HG03097 (cell line): Measurements from ENCODE around the gene ACOT12.
A peak's percentile ranks its signal among the peaks of the same experiment; 100 is the strongest.
"Not testable (repeated sequence)": the region's sequence is repeated elsewhere in the genome, so short reads cannot be mapped to it uniquely, and the experiment has no call there.

Source experiments
- ATAC-seq: cut with Tn5 transposase; IDR thresholded peaks from one replicate; pipeline ENCODE4 v1.9.1; 2021; ENCODE audit not compliant: unreplicated experiment, low FRiP score

Gene ACOT12

DNA sequence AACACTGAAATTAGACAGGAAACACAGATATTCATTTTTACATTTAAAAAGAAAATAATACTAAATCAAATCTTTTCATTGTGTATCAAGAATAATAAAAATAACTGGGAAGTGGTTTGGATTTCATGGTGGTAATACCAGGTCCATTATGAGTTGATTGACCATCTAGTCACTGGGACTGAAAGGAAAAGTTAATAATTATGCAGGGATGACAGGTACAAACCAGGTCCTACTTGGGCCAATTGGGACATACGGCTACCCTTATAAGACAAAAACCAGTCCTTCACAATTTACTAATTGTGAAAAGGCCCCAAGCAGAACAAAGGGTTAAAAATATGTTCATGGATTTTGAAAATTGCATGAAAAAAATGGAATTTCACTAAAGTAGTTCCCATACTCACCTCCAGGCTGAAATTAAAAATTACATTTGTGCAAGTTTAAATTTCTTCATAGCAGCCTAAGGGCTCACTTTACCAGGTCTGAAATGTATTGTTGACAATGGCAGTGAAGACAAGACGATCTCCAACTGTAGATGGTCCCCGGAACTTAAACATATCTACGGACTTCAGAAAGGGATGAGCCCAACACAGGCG is 48.4 kb downstream of the ACOT12 start:
- ATAC-seq: no peak

- no peak for ATAC-seq
Measured at GRCh38 chr5:81344736-81345135, 49.2 kb downstream of the ACOT12 start.

DNA sequence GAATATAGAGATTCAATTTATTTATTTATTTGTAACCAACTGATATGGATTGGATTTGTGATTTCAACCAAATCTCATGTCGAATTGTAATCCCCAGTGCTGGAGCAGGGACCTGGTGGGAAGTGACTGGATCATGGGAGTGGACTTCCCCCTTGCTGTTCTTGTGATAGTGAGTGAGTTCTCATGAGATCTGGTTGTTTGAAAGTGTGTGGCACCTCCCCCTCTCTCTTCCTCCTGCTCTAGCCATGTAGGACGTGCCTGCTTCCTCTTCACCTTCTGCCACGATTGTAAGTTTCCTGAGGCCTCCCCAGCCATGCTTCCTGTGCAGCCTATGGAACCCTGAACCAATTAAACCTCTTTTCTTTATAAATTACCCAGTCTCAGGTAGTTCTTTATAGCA is 55.7 kb downstream of the ACOT12 start:
- not testable (repeated sequence) for ATAC-seq

- ATAC-seq: no peak
Measured at GRCh38 chr5:81337803-81338202, 56.1 kb downstream of the ACOT12 start.

GRCh38 chr5:81336556-81336955 is 57.4 kb downstream of the ACOT12 start:
- ATAC-seq: no peak

DNA sequence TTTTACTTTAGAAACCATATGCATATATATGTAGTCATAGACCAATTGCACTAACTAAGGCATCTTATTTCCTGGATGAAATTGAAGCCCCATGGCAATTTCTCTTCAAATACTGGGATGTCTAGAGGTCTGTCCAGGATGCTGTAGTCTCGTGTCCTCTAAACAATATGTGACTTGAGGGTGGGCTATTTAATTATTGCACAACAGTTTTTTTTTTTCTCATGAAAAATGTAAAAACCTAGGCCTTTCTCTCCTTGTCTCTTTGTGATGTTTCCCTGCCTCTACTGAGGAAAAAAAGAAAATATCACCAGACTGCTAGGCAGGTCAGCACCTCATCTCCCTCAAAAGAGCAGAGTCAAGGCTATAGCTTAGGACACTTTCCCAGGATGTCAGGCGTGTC is 58.0 kb downstream of the ACOT12 start:
- no peak for ATAC-seq

GRCh38 chr5:81334304-81335061 is 59.5 kb downstream of the ACOT12 start:
- no peak for ATAC-seq

GRCh38 chr5:81326554-81326953 is 67.4 kb downstream of the ACOT12 start:
- ATAC-seq: no peak

DNA sequence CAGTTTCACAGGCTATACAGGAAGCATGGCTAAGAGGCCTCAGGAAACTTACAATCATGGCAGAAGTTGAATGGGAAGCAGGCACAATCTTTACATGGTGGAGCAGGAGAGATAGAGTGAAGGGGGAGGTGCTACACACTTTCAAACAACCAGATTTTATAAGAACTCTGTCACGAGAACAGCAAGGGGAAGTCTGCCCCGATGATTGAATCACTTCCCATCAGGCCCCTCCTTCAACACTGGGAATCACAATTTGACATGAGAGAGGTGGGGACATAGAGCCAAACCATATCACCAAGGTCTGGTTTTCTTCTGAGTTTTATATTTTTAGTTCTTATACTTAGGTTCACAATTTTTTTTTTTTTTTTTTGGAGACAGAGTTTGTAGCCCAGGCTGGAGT is 76.4 kb downstream of the ACOT12 start:
- ATAC-seq: no peak

- no peak for ATAC-seq
Measured at GRCh38 chr5:81316571-81316970, 77.4 kb downstream of the ACOT12 start.

GRCh38 chr5:81315830-81316229 is 78.1 kb downstream of the ACOT12 start:
- no peak for ATAC-seq

- ATAC-seq: no peak
Measured at GRCh38 chr5:81315336-81315735, 78.6 kb downstream of the ACOT12 start.

DNA sequence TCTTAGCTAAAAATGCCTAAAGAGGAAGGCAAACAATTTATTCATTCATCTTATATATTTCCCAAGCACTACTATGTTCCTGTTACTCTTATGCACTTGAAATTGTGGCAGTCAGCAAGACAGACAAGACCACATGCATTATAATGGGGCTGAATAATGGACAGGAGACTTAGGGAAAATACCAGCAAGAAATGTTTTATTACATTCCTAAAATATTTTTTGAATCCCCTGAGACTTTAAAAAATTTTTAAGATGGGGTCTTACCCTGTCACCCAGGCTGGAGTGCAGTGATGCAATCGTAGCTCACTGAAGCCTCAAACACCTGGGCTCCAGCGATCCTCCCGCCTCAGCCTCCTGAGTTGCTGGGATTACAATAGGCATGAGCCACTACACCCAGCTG is 79.4 kb downstream of the ACOT12 start:
- ATAC-seq: no peak

DNA sequence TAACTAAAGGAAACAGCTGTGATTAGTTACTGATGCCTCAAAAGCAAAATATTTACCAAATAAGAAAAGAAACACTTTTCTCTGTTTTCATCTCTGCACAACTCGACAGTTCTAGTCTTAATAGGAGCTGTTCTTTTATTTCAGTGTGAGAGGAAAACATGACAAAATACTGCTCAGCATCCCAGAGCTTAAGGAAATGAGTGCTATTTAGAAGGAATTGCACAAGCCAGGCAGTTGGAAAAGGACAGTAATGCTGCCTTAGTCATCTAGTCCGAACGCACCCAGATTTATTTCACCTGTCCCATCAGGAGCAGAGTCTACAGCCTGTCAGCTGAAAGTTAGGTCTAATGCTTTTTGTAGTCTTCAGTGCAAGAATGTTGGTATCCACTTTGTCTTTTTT is 80.2 kb downstream of the ACOT12 start:
- ATAC-seq: no peak

GRCh38 chr5:81313278-81313677 is 80.7 kb downstream of the ACOT12 start:
- ATAC-seq: no peak

DNA sequence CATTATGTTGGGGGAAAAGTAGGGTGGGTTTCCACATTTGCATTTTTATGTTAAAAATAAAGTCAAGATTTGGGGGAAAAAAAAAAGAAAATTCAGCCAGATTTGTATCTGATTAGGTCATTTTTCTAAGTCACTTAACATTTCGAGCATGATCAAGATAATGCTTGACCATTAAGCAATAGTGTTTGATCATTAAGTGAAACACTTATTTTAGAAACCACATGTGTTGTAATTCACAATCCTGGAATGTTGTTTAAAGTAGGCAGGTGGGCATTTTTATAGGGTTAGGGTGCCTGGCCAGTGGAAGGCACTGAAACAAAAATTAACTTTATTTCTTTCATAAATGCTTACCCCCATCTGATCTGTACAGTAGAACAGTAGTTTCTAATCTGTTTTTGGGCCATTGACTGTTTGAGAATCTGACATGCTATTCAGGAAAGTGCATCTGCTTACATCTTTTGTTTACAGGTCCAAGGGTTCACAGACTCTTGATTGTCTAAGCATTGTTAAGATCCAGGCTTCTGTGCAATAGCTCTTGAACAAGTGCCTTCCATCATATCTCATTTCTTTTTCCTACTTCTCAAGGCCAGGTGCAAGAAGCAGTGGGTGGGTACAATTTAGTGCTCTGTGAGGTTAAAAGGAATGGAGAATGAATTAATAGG is 83.4 kb downstream of the ACOT12 start:
- no peak for ATAC-seq

DNA sequence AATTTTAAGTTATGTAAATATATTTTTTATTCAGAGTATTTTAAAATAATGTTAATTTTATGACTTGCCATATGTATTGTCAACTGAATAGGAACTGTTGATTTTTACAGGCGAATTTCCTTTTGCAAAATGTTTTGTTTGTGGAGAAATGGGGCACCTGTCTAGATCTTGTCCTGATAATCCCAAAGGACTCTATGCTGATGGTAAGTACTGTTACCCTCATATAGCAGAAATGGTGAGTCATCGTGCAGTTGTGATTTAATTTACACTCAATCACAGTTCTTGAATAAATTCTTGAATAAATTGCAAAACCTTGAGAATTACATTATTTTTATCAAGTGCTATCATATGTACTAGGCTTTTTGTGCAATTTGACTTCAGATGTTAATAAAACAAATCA is 85.1 kb downstream of the ACOT12 start:
- no peak for ATAC-seq

DNA sequence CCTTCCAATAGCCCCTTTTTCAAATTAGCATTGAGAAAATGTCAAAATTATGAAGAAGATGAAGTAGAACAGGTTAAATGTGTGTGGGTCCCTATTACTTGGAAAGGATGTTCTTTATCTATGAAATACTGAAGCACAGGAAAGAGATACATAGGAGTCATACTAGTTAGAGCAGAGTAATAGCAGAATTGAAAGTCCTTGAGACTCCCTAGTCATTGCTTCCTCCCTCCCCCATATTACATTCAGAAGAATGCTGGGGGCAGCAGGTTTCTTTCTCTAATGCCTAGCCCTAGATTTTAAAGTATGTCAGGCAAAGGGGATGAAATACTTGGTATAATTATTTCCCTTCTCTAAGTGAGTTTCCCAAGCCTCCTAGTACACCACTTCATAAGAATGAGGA is 88.1 kb downstream of the ACOT12 start:
- ATAC-seq: no peak

DNA sequence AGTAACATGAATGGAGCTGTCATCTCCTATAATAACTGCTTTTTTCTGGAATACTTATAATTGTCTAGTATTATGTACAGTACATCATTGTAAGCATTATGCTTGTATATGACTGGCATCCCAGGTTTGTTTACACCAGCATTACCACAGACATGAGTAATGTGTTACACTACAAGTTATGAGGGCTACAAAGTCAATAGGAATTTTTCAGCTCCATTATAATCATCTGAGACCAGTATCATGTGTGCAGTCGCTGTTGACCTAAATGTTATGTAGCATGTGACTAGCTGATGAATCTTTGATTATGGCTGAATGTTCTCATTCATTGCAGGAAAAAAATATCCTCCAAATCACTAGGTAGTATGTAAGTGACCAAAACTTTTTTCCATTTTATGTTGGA is 90.4 kb downstream of the ACOT12 start:
- ATAC-seq: no peak

DNA sequence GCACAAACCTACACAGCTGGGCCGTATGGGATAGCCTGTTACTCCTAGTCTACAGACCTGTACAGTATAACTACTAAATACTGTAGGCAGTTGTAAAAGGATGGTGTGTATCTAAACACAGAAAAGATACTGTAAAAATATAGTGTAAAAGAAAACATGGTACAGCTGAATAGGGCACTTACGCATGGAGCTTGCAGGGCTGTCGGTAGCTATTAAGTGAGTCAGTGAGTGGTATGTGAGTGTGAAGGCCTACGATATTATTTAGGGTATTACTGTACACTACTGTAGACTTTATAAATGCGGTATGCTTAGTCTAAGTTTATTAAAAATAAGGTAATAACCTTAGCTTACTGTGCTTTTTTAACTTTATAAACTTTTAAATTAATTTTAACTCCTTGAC is 91.3 kb downstream of the ACOT12 start:
- no peak for ATAC-seq

GRCh38 chr5:81301271-81302015 is 92.5 kb downstream of the ACOT12 start, which contains the start of gene ZCCHC9:
ZCCHC9 (plus strand) TSS chr5:81301587; CDS start chr5:81304758, 3,171 bp downstream.
- ATAC-seq: peak; percentile 95
